Skeletal muscle satellite cell (primary cell): ENCODE measurements around the gene ZER1.
A peak's percentile ranks its signal among the peaks of the same experiment; 100 is the strongest.

Experiments used
- H3K27me3 ChIP-seq: 2 replicates; pipeline ENCODE4 v1.7.0; 2013; ENCODE audit warnings: low read length; ENCODE audit not compliant: control insufficient read depth, insufficient read depth
- H3K36me3 ChIP-seq: 2 replicates; pipeline ENCODE4 v1.7.0; 2013; ENCODE audit warnings: mild to moderate bottlenecking, control low read depth, low read length; ENCODE audit not compliant: insufficient read depth
- H3K4me1 ChIP-seq: 2 replicates; pipeline ENCODE4 v1.7.0; 2013; ENCODE audit warnings: low read length; ENCODE audit not compliant: control insufficient read depth, insufficient read depth
- H3K4me2 ChIP-seq: 2 replicates; pipeline ENCODE4 v1.7.0; 2013; ENCODE audit warnings: mild to moderate bottlenecking, low read length
- H3K4me3 ChIP-seq: 2 replicates; pipeline ENCODE4 v1.7.0; 2013; ENCODE audit warnings: low read length
- H3K9ac ChIP-seq: 2 replicates; pipeline ENCODE4 v1.7.0; 2013; ENCODE audit warnings: mild to moderate bottlenecking, low read depth, low read length, moderate library complexity
- H3K9me3 ChIP-seq: replicated peaks from 2 replicates; pipeline ENCODE4 v1.7.0; 2013; ENCODE audit warnings: mild to moderate bottlenecking, control low read depth, low read length

Gene ZER1

GRCh38 chr9:128712451-128713410 is 59.0 kb downstream of the ZER1 start:
- H3K4me3 ChIP-seq: no peak overlapping the region
- H3K4me2 ChIP-seq: no peak overlapping the region
- H3K36me3 ChIP-seq: no peaks in the 10 kb centered on the region
- no peaks in the 10 kb centered on the region for H3K9me3 ChIP-seq
- no peaks in the 10 kb centered on the region for H3K27me3 ChIP-seq
- no peaks in the 10 kb centered on the region for H3K4me1 ChIP-seq
- H3K9ac ChIP-seq: no peak overlapping the region

- peaks cover 6% of the 10 kb centered on the region for H3K4me1 ChIP-seq
- H3K27me3 ChIP-seq: no peaks in the 10 kb centered on the region
- no peaks in the 10 kb centered on the region for H3K9me3 ChIP-seq
- H3K9ac ChIP-seq: no peak overlapping the region
- no peaks in the 10 kb centered on the region for H3K36me3 ChIP-seq
- no peak overlapping the region for H3K4me2 ChIP-seq
- no peak overlapping the region for H3K4me3 ChIP-seq
Measured at GRCh38 chr9:128707446-128707845, 64.3 kb downstream of the ZER1 start.

GRCh38 chr9:128706671-128707381 is 64.9 kb downstream of the ZER1 start:
- H3K4me2 ChIP-seq: no peak overlapping the region
- H3K4me3 ChIP-seq: no peak overlapping the region
- no peaks in the 10 kb centered on the region for H3K9me3 ChIP-seq
- no peaks in the 10 kb centered on the region for H3K36me3 ChIP-seq
- peaks cover 9% of the 10 kb centered on the region for H3K4me1 ChIP-seq
- no peak overlapping the region for H3K9ac ChIP-seq
- H3K27me3 ChIP-seq: no peaks in the 10 kb centered on the region

- Histone ChIP-seq H3K4me2 (no peak overlapping the region), H3K4me1 (peaks cover 9% of the 10 kb centered on the region), H3K36me3 (no peaks in the 10 kb centered on the region), H3K4me3 (no peak overlapping the region), H3K27me3 (no peaks in the 10 kb centered on the region), H3K9me3 (no peaks in the 10 kb centered on the region), H3K9ac (no peak overlapping the region)
Measured at GRCh38 chr9:128706045-128706444, 65.7 kb downstream of the ZER1 start.

- Histone ChIP-seq H3K27me3 (no peaks in the 10 kb centered on the region), H3K4me3 (no peak overlapping the region), H3K4me2 (no peak overlapping the region), H3K9me3 (no peaks in the 10 kb centered on the region), H3K9ac (no peak overlapping the region), H3K36me3 (no peaks in the 10 kb centered on the region), H3K4me1 (peaks cover 9% of the 10 kb centered on the region)
Measured at GRCh38 chr9:128705051-128705965, 66.4 kb downstream of the ZER1 start.

- no peak overlapping the region for H3K9ac ChIP-seq
- no peak overlapping the region for H3K4me3 ChIP-seq
- no peak overlapping the region for H3K4me2 ChIP-seq
Measured at GRCh38 chr9:128704356-128704670, 67.4 kb downstream of the ZER1 start.

GRCh38 chr9:128703616-128704355 is 67.9 kb downstream of the ZER1 start:
- peaks cover 9% of the 10 kb centered on the region for H3K4me1 ChIP-seq
- H3K4me3 ChIP-seq: peak overlapping the region; percentile 87
- peak overlapping the region; percentile 96 for H3K4me2 ChIP-seq
- no peaks in the 10 kb centered on the region for H3K9me3 ChIP-seq
- H3K9ac ChIP-seq: no peak overlapping the region
- no peaks in the 10 kb centered on the region for H3K36me3 ChIP-seq
- no peaks in the 10 kb centered on the region for H3K27me3 ChIP-seq

More at GRCh38 chr9:128704356-128704670, 67.4 kb downstream of the ZER1 start:
- Histone ChIP-seq H3K36me3 (no peaks in the 10 kb centered on the region), H3K27me3 (no peaks in the 10 kb centered on the region), H3K9me3 (no peaks in the 10 kb centered on the region), H3K4me1 (peaks cover 9% of the 10 kb centered on the region)

GRCh38 chr9:128702949-128703615 is 68.6 kb downstream of the ZER1 start:
- no peaks in the 10 kb centered on the region for H3K9me3 ChIP-seq
- peak overlapping the region; percentile 88 for H3K9ac ChIP-seq
- H3K4me3 ChIP-seq: peak overlapping the region; percentile 87
- H3K4me2 ChIP-seq: peak overlapping the region; percentile 96
- no peaks in the 10 kb centered on the region for H3K27me3 ChIP-seq
- H3K36me3 ChIP-seq: no peaks in the 10 kb centered on the region
- peaks cover 9% of the 10 kb centered on the region for H3K4me1 ChIP-seq

- no peaks in the 10 kb centered on the region for H3K27me3 ChIP-seq
- no peaks in the 10 kb centered on the region for H3K36me3 ChIP-seq
- peak within 1 kb of the TSS; percentile 96 for H3K4me2 ChIP-seq
- H3K9ac ChIP-seq: peak within 1 kb of the TSS; percentile 88
- H3K4me3 ChIP-seq: peak within 1 kb of the TSS; percentile 87
- peaks cover 13% of the 10 kb centered on the region for H3K4me1 ChIP-seq
- no peaks in the 10 kb centered on the region for H3K9me3 ChIP-seq
Measured at GRCh38 chr9:128702445-128702948, 69.2 kb downstream of the ZER1 start, which contains the start of gene PKN3. Gene PKN3, plus strand, starts transcription at chr9:128702503. Its CDS starts 413 bp downstream, at chr9:128702916.

- Histone ChIP-seq H3K27me3 (no peaks in the 10 kb centered on the region), H3K36me3 (peaks cover 10% of the 10 kb centered on the region), H3K9ac (no peak overlapping the region), H3K4me1 (peaks cover 18% of the 10 kb centered on the region), H3K4me2 (no peak overlapping the region), H3K9me3 (no peaks in the 10 kb centered on the region), H3K4me3 (no peak overlapping the region)
Measured at GRCh38 chr9:128701227-128701854, 70.4 kb downstream of the ZER1 start.
